ENCODE data around the gene IRAK1. TPM values are rescaled to one million over a fixed set of nuclear protein-coding genes. Genes with fewer than 3 reads are reported as not detected.
A peak's percentile ranks its signal among the peaks of the same experiment; 100 is the strongest.

IRAK1 gene
- total RNA-seq, 4 donors from 2014 or later = 64.1 to 155 (median 107) TPM

- intact Hi-C loops (cut with DNase I; ENCODE audit: low total_unique reads) = no loop called here
- no peaks in the 10 kb centered on the region for H3K36me3 ChIP-seq
- in situ Hi-C loops (cut with MboI; ENCODE audit: low pct_ligation_motif_present in 1 of 4, low pct_unique_long_range_greater_than_20kb in 1 of 4, low sequenced_read_pairs in 3 of 4) = no loop called here
- peak; percentile 63 for DNase-seq
- no peaks in the 10 kb centered on the region for H3K9me3 ChIP-seq
- TF ChIP-seq CTCF (IDR thresholded peaks at IDR 0.05) (no peak), EP300 (IDR thresholded peaks at IDR 0.05; ENCODE audit: low read depth) (no peak), POLR2A (IDR thresholded peaks at IDR 0.05) (no peak), POLR2AphosphoS5 (IDR thresholded peaks at IDR 0.05) (no peak)
- peaks cover 0 to 10% (median 4%) of the 10 kb centered on the region in 4 donors for H3K4me1 ChIP-seq
- no peaks in the 10 kb centered on the region for H3K27me3 ChIP-seq
- H3K27ac ChIP-seq = peak overlapping the region in 2 of 4 donors; percentile 16 to 45
- 73% methylated on average over 13 of the region's 13 CpGs; no CpG with 5 or more reads in 1 of the 2 donors for WGBS, 2 donors (ENCODE audit: low coverage in 1 of 2)
- H3K4me3 ChIP-seq = no peak overlapping the region
These were observed 8.9 kb upstream of the IRAK1 start for GRCh38 chrX:154028502-154029184.

GRCh38 chrX:154027986-154028385 lies 8.3 kb upstream of the IRAK1 start:
- 41% methylated on average over 1 of the region's 1 CpG; no CpG with 5 or more reads in 1 of the 2 donors for WGBS, 2 donors (ENCODE audit: low coverage in 1 of 2)
- Histone ChIP-seq H3K4me3 (no peak overlapping the region), H3K27me3 (no peaks in the 10 kb centered on the region), H3K4me1 (peaks cover 0 to 10% (median 4%) of the 10 kb centered on the region in 4 donors), H3K9me3 (no peaks in the 10 kb centered on the region), H3K27ac (no peak overlapping the region), H3K36me3 (no peaks in the 10 kb centered on the region)
- DNase-seq = no peak
- TF ChIP-seq POLR2A (IDR thresholded peaks at IDR 0.05) (no peak), POLR2AphosphoS5 (IDR thresholded peaks at IDR 0.05) (no peak), EP300 (IDR thresholded peaks at IDR 0.05; ENCODE audit: low read depth) (no peak), CTCF (IDR thresholded peaks at IDR 0.05) (no peak)
- in situ Hi-C loops (cut with MboI; ENCODE audit: low pct_ligation_motif_present in 1 of 4, low pct_unique_long_range_greater_than_20kb in 1 of 4, low sequenced_read_pairs in 3 of 4) = no loop called here
- intact Hi-C loops (cut with DNase I; ENCODE audit: low total_unique reads) = no loop called here

- Histone ChIP-seq H3K9me3 (no peaks in the 10 kb centered on the region), H3K36me3 (no peaks in the 10 kb centered on the region), H3K4me1 (peaks cover 0 to 10% (median 4%) of the 10 kb centered on the region in 4 donors), H3K27ac (no peak overlapping the region), H3K27me3 (no peaks in the 10 kb centered on the region), H3K4me3 (no peak overlapping the region)
- 79% methylated on average over 6 of the region's 6 CpGs; no CpG with 5 or more reads in 1 of the 2 donors for WGBS, 2 donors (ENCODE audit: low coverage in 1 of 2)
- DNase-seq = no peak
- TF ChIP-seq CTCF (IDR thresholded peaks at IDR 0.05) = no peak
- no peak for TF ChIP-seq EP300 (IDR thresholded peaks at IDR 0.05; ENCODE audit: low read depth)
- no peak for TF ChIP-seq POLR2AphosphoS5 (IDR thresholded peaks at IDR 0.05)
- no peak for TF ChIP-seq POLR2A (IDR thresholded peaks at IDR 0.05)
- in situ Hi-C loops (cut with MboI; ENCODE audit: low pct_ligation_motif_present in 1 of 4, low pct_unique_long_range_greater_than_20kb in 1 of 4, low sequenced_read_pairs in 3 of 4) = no loop called here
- intact Hi-C loops (cut with DNase I; ENCODE audit: low total_unique reads) = no loop called here
These were observed 7.3 kb upstream of the IRAK1 start for GRCh38 chrX:154027022-154027402.

GRCh38 chrX:154026136-154027021 lies 6.7 kb upstream of the IRAK1 start:
- H3K9me3 ChIP-seq = no peaks in the 10 kb centered on the region
- no peak for TF ChIP-seq EP300 (IDR thresholded peaks at IDR 0.05; ENCODE audit: low read depth)
- TF ChIP-seq POLR2A (IDR thresholded peaks at IDR 0.05) = no peak
- no peak for TF ChIP-seq CTCF (IDR thresholded peaks at IDR 0.05)
- no peak for TF ChIP-seq POLR2AphosphoS5 (IDR thresholded peaks at IDR 0.05)
- intact Hi-C loops (cut with DNase I; ENCODE audit: low total_unique reads) = no loop called here
- H3K4me1 ChIP-seq = peaks cover 0 to 10% (median 4%) of the 10 kb centered on the region in 4 donors
- DNase-seq = no peak
- H3K4me3 ChIP-seq = no peak overlapping the region
- no peaks in the 10 kb centered on the region for H3K27me3 ChIP-seq
- H3K27ac ChIP-seq = no peak overlapping the region
- in situ Hi-C loops (cut with MboI; ENCODE audit: low pct_ligation_motif_present in 1 of 4, low pct_unique_long_range_greater_than_20kb in 1 of 4, low sequenced_read_pairs in 3 of 4) = no loop called here
- no peaks in the 10 kb centered on the region for H3K36me3 ChIP-seq
- 88% methylated on average over 21 of the region's 21 CpGs; no CpG with 5 or more reads in 1 of the 2 donors for WGBS, 2 donors (ENCODE audit: low coverage in 1 of 2)
